ENCODE results near the gene TRMT2A.

The TRMT2A gene

GRCh38 chr22:20064545-20065262, 52.3 kb downstream of the TRMT2A start:
- WGBS (ENCODE audit: insufficient coverage): 93% methylated on average over 16 of the region's 18 CpGs
- ChIA-PET CTCF (no interaction called here), POLR2A (no interaction called here)
- no peak overlapping the region for H3K4me3 ChIP-seq (ENCODE audit: control insufficient read depth in 1 of 7, extremely low read depth in 1 of 7, insufficient read depth in 4 of 7, low read depth in 2 of 7, low read length in 6 of 7)
- H3K4me1 ChIP-seq (ENCODE audit: control extremely low read depth in 1 of 4, control insufficient read depth in 4 of 4, insufficient read depth in 4 of 4, low read length in 3 of 4): peaks cover 0 to 8% (median 0%) of the 10 kb centered on the region in 4 experiments
- no peaks in the 10 kb centered on the region for H3K27me3 ChIP-seq (replicated peaks in 2 of 5; ENCODE audit: control insufficient read depth in 4 of 5, insufficient read depth in 5 of 5, low read length in 4 of 5)
- peaks cover 2 to 48% (median 27%) of the 10 kb centered on the region in 4 experiments for H3K36me3 ChIP-seq (ENCODE audit: control insufficient read depth in 4 of 4, insufficient read depth in 4 of 4, low read length in 3 of 4)
- no peaks in the 10 kb centered on the region for H3K9me3 ChIP-seq (ENCODE audit: control extremely low read depth in 1 of 5, control insufficient read depth in 4 of 5, insufficient read depth in 2 of 5, low read depth in 1 of 5, low read length in 4 of 5)
- no peak for DNase-seq
- no peak overlapping the region for H3K27ac ChIP-seq (ENCODE audit: insufficient read depth in 1 of 2, low read depth in 1 of 2, low read length in 2 of 2, poor library complexity in 1 of 2, severe bottlenecking in 2 of 2)

- H3K27me3 ChIP-seq (replicated peaks in 2 of 5; ENCODE audit: control insufficient read depth in 4 of 5, insufficient read depth in 5 of 5, low read length in 4 of 5): no peaks in the 10 kb centered on the region
- peaks cover 2 to 51% (median 27%) of the 10 kb centered on the region in 4 experiments for H3K36me3 ChIP-seq (ENCODE audit: control insufficient read depth in 4 of 4, insufficient read depth in 4 of 4, low read length in 3 of 4)
- H3K4me3 ChIP-seq (ENCODE audit: control insufficient read depth in 1 of 7, extremely low read depth in 1 of 7, insufficient read depth in 4 of 7, low read depth in 2 of 7, low read length in 6 of 7): no peak overlapping the region
- CTCF ChIA-PET: no interaction called here
- no peak for DNase-seq
- 92% methylated on average over 2 of the region's 3 CpGs for WGBS (ENCODE audit: insufficient coverage)
- POLR2A ChIA-PET: no interaction called here
- peaks cover 0 to 8% (median 0%) of the 10 kb centered on the region in 4 experiments for H3K4me1 ChIP-seq (ENCODE audit: control extremely low read depth in 1 of 4, control insufficient read depth in 4 of 4, insufficient read depth in 4 of 4, low read length in 3 of 4)
- H3K9me3 ChIP-seq (ENCODE audit: control extremely low read depth in 1 of 5, control insufficient read depth in 4 of 5, insufficient read depth in 2 of 5, low read depth in 1 of 5, low read length in 4 of 5): no peaks in the 10 kb centered on the region
- H3K27ac ChIP-seq (ENCODE audit: insufficient read depth in 1 of 2, low read depth in 1 of 2, low read length in 2 of 2, poor library complexity in 1 of 2, severe bottlenecking in 2 of 2): no peak overlapping the region
Observed at GRCh38 chr22:20064140-20064480, 52.9 kb downstream of the TRMT2A start.

GRCh38 chr22:20063271-20064139, 53.5 kb downstream of the TRMT2A start:
- peaks cover 2 to 54% (median 29%) of the 10 kb centered on the region in 4 experiments for H3K36me3 ChIP-seq (ENCODE audit: control insufficient read depth in 4 of 4, insufficient read depth in 4 of 4, low read length in 3 of 4)
- no peak for DNase-seq
- CTCF ChIA-PET: interaction anchor here (1.5 kb wide), 1 partner anchor 18 kb away, joined by 5 read pairs; no protein-coding TSS in a partner anchor
- no peaks in the 10 kb centered on the region for H3K9me3 ChIP-seq (ENCODE audit: control extremely low read depth in 1 of 5, control insufficient read depth in 4 of 5, insufficient read depth in 2 of 5, low read depth in 1 of 5, low read length in 4 of 5)
- no peaks in the 10 kb centered on the region for H3K27me3 ChIP-seq (replicated peaks in 2 of 5; ENCODE audit: control insufficient read depth in 4 of 5, insufficient read depth in 5 of 5, low read length in 4 of 5)
- no peak overlapping the region for H3K27ac ChIP-seq (ENCODE audit: insufficient read depth in 1 of 2, low read depth in 1 of 2, low read length in 2 of 2, poor library complexity in 1 of 2, severe bottlenecking in 2 of 2)
- 93% methylated on average over 23 of the region's 27 CpGs for WGBS (ENCODE audit: insufficient coverage)
- POLR2A ChIA-PET: no interaction called here
- H3K4me3 ChIP-seq (ENCODE audit: control insufficient read depth in 1 of 7, extremely low read depth in 1 of 7, insufficient read depth in 4 of 7, low read depth in 2 of 7, low read length in 6 of 7): no peak overlapping the region
- H3K4me1 ChIP-seq (ENCODE audit: control extremely low read depth in 1 of 4, control insufficient read depth in 4 of 4, insufficient read depth in 4 of 4, low read length in 3 of 4): peaks cover 0 to 8% (median 0%) of the 10 kb centered on the region in 4 experiments

GRCh38 chr22:20062766-20063083, 54.3 kb downstream of the TRMT2A start:
- DNase-seq: no peak
- no peaks in the 10 kb centered on the region for H3K9me3 ChIP-seq (ENCODE audit: control extremely low read depth in 1 of 5, control insufficient read depth in 4 of 5, insufficient read depth in 2 of 5, low read depth in 1 of 5, low read length in 4 of 5)
- POLR2A ChIA-PET: no interaction called here

GRCh38 chr22:20062043-20062765, 54.8 kb downstream of the TRMT2A start:
- H3K4me1 ChIP-seq (ENCODE audit: control extremely low read depth in 1 of 4, control insufficient read depth in 4 of 4, insufficient read depth in 4 of 4, low read length in 3 of 4): peaks cover 0 to 8% (median 0%) of the 10 kb centered on the region in 4 experiments
- H3K36me3 ChIP-seq (ENCODE audit: control insufficient read depth in 4 of 4, insufficient read depth in 4 of 4, low read length in 3 of 4): peaks cover 4 to 60% (median 34%) of the 10 kb centered on the region in 4 experiments
- CTCF ChIA-PET: interaction anchor here (1.5 kb wide), 1 partner anchor 17 kb away, joined by 5 read pairs; no protein-coding TSS in a partner anchor
- H3K4me3 ChIP-seq (ENCODE audit: control insufficient read depth in 1 of 7, extremely low read depth in 1 of 7, insufficient read depth in 4 of 7, low read depth in 2 of 7, low read length in 6 of 7): no peak overlapping the region
- WGBS (ENCODE audit: insufficient coverage): 96% methylated on average over 16 of the region's 18 CpGs
- H3K9me3 ChIP-seq (ENCODE audit: control extremely low read depth in 1 of 5, control insufficient read depth in 4 of 5, insufficient read depth in 2 of 5, low read depth in 1 of 5, low read length in 4 of 5): no peaks in the 10 kb centered on the region
- H3K27me3 ChIP-seq (replicated peaks in 2 of 5; ENCODE audit: control insufficient read depth in 4 of 5, insufficient read depth in 5 of 5, low read length in 4 of 5): no peaks in the 10 kb centered on the region
- H3K27ac ChIP-seq (ENCODE audit: insufficient read depth in 1 of 2, low read depth in 1 of 2, low read length in 2 of 2, poor library complexity in 1 of 2, severe bottlenecking in 2 of 2): no peak overlapping the region
- no peak for DNase-seq
- POLR2A ChIA-PET: no interaction called here

More at GRCh38 chr22:20062766-20063083, 54.3 kb downstream of the TRMT2A start:
- 97% methylated on average over 7 of the region's 11 CpGs for WGBS (ENCODE audit: insufficient coverage)
- Histone ChIP-seq H3K27me3 (replicated peaks in 2 of 5; ENCODE audit: control insufficient read depth in 4 of 5, insufficient read depth in 5 of 5, low read length in 4 of 5) (no peaks in the 10 kb centered on the region), H3K27ac (ENCODE audit: insufficient read depth in 1 of 2, low read depth in 1 of 2, low read length in 2 of 2, poor library complexity in 1 of 2, severe bottlenecking in 2 of 2) (no peak overlapping the region), H3K36me3 (ENCODE audit: control insufficient read depth in 4 of 4, insufficient read depth in 4 of 4, low read length in 3 of 4) (peaks cover 4 to 55% (median 31%) of the 10 kb centered on the region in 4 experiments), H3K4me1 (ENCODE audit: control extremely low read depth in 1 of 4, control insufficient read depth in 4 of 4, insufficient read depth in 4 of 4, low read length in 3 of 4) (peaks cover 0 to 8% (median 0%) of the 10 kb centered on the region in 4 experiments), H3K4me3 (ENCODE audit: control insufficient read depth in 1 of 7, extremely low read depth in 1 of 7, insufficient read depth in 4 of 7, low read depth in 2 of 7, low read length in 6 of 7) (no peak overlapping the region)
- CTCF ChIA-PET: interaction anchor here (1.5 kb wide), 1 partner anchor 18 kb away, joined by 5 read pairs; no protein-coding TSS in a partner anchor

Measured in common myeloid progenitor, CD34-positive (primary cell).